Activated effector memory CD4-positive, alpha-beta T cell treated with Interleukin-2 at 50 U/mL for 16 hours (primary cell): Measurements from ENCODE around the gene IRAG1.

Experiments
- DNase-seq: peaks from one replicate; pipeline ENCODE4 v3.0.0-alpha.2; 2020

Gene IRAG1

GRCh38 chr11:10645212-10645795, 48.3 kb downstream of the IRAG1 start:
- no peak for DNase-seq
